ENCODE measurements around the gene PNPLA6. TPM values are rescaled to one million over a fixed set of nuclear protein-coding genes. Genes with fewer than 3 reads are reported as not detected.

PNPLA6 gene
- total and polyA plus RNA-seq, 2 experiments from 2014 or later, result 66.6 to 135 TPM

GRCh38 chr19:7526059-7526929, 9.2 kb upstream of the PNPLA6 start:
- Histone ChIP-seq H4K20me1 (replicated peaks; ENCODE audit: insufficient read depth) (no peaks in the 10 kb centered on the region), H3K79me2 (replicated peaks; ENCODE audit: insufficient read depth) (peaks cover 5% of the 10 kb centered on the region; the same call in 1 of the 2 replicates), H3K9me2 (ENCODE audit: insufficient read depth) (no peaks in the 10 kb centered on the region), H3K4me1 (ENCODE audit: insufficient read depth) (peaks cover 15% of the 10 kb centered on the region), H3K4me2 (no peak overlapping the region), H3K27ac (ENCODE audit: low read depth) (no peak overlapping the region), H3K4me3 (no peak overlapping the region), H3F3A (replicated peaks; ENCODE audit: low read depth) (no peaks in the 10 kb centered on the region; the same call in 1 of the 2 replicates), H2AFZ (no peak overlapping the region), H3K36me3 (ENCODE audit: insufficient read depth) (no peaks in the 10 kb centered on the region), H3K27me3 (ENCODE audit: insufficient read depth) (no peaks in the 10 kb centered on the region)
- DNase-seq (ENCODE audit: low spot score), result no peak
- peaks cover 6% of the 10 kb centered on the region; the same call in 2 of the 3 replicates for H3K4me1 Mint-ChIP-seq
- TF ChIP-seq STAT1 (IDR thresholded peaks at IDR 0.05; ENCODE audit: unreplicated experiment) (no peak), NANOG (IDR thresholded peaks at IDR 0.05; ENCODE audit: borderline replicate concordance) (no peak), ZNF462 (CRISPR knock-in tag; IDR thresholded peaks at IDR 0.05) (no peak)
- peaks cover 7% of the 10 kb centered on the region for H3K27me3 Mint-ChIP-seq (ENCODE audit: insufficient read depth, low read depth, poor library complexity)
- no peak overlapping the region for H3K4me3 Mint-ChIP-seq
- no peak overlapping the region for H3K27ac Mint-ChIP-seq
- H3K36me3 Mint-ChIP-seq (ENCODE audit: low read depth), result peaks cover 9% of the 10 kb centered on the region; the same call in 2 of the 3 replicates
- ATAC-seq, result no peak
- H3K9me3 Mint-ChIP-seq, result no peaks in the 10 kb centered on the region; the same call in 2 of the 3 replicates
